RCC 7860 (cell line): Measurements from ENCODE around the gene RTBDN.

Experiments
- DNase-seq: peaks from one replicate; pipeline ENCODE4 v3.0.0-alpha.2; 2015; ENCODE audit warnings: low spot score
- FAIRE-seq: peaks from 2 replicates; lab custom pipeline; 2012; peaks lifted over from hg19 to GRCh38; lab: Jason Lieb, UNC

The RTBDN gene

GRCh38 chr19:12783291-12783848, 51.0 kb downstream of the RTBDN start:
- no peak for FAIRE-seq

GRCh38 chr19:12782424-12783290, 51.7 kb downstream of the RTBDN start:
- DNase-seq (peak; percentile 87), FAIRE-seq (no peak)

More at GRCh38 chr19:12783291-12783848, 51.0 kb downstream of the RTBDN start:
- no peak for DNase-seq

DNA sequence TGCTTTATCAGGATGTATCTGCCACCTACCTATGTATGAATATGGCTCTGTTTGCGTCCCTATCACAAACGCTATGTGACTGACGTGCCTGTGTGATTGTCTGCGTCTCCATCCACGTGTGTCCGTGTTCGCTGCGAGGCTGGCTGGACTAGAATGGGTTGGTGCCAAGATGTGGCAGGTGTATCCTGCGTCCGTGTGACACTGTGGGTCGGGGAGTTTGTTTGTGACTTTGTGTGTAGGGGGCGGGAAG, 52.3 kb downstream of the RTBDN start:
- FAIRE-seq (no peak), DNase-seq (no peak)

DNA sequence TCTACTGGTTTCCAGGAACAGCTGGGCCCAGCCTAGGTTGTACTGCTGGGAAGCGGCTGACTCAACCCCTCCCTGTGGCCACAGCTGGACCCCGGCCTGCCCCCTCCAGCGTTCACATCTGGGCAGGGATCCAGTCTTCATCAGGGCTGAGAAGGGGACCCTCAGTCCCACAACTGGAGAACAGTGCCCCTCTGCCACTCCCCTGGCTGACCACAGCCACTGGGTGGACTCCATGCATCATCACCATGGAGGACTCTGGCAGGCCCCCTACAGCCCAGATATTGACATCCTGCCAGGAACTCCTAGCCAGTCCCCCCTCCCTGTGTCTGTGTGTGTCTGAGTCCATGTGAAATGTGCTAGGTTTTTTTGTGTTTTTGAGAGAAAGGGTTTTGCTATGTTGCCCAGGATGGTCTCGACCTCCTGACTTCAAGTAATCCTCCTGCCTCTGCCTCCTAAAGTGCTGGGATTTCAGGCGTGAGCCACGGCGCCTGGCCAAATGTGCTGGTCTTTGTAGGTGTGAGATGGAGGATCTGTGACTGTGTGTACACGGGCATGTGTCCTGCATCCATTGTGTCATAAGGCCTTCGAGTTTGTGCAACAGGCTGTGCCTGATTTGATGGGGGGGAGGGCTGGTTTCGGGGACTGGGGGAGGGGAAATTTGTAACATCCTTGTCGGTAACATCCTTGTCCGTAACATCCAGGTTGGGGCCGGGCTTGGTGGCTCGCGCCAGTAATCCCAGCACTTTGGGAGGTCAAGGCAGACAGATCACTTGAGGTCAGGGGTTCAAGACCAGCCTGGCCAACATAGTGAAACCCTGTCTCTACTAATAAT, 55.0 kb downstream of the RTBDN start:
- DNase-seq = peak; percentile 70
- peak; percentile 33 for FAIRE-seq

GRCh38 chr19:12778905-12779161, 55.5 kb downstream of the RTBDN start:
- no peak for DNase-seq
- no peak for FAIRE-seq

DNA sequence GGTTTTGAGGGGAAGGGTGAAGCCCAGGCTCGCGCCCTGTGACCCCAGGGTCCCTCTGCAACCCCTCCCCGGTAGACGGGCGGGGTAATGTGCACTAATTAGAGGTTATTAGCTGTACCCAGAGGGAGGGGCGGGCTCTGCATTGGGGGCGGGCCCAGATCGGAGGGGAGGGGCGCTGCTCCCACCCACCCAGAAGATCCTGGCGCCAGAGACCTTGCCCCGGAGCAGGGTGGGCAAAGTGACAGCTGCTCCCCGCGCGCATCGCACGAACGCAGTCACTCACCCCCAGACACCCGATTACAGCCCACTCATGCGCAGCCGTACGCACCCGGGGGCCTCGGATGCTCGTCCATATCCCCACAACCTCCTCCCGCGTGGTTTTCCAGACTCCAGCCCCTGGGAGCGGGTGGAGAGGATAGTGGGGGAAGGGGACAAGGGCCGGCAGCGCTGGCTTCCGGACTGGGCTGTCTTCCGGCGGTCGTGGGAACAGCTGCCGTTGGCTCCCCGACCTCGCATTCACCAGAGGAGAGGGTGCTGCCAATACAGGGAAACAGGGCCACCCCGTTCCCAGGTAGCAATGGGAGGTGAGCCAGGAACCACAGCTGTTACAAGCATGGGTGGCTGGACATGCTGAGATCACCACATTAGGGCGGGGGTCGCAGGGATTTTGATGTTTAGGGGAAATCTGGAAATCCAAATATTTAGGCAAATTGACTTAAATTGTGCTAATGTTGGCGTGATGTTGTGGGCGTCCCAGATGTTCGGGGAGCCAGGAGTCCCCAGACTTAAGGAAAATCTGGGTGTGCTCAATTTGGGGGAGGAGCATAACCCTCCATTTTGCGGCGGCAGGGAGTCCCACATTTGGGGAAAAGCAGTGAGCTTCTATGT, 56.1 kb downstream of the RTBDN start:
- no peak for FAIRE-seq
- DNase-seq = peak; percentile 51

DNA sequence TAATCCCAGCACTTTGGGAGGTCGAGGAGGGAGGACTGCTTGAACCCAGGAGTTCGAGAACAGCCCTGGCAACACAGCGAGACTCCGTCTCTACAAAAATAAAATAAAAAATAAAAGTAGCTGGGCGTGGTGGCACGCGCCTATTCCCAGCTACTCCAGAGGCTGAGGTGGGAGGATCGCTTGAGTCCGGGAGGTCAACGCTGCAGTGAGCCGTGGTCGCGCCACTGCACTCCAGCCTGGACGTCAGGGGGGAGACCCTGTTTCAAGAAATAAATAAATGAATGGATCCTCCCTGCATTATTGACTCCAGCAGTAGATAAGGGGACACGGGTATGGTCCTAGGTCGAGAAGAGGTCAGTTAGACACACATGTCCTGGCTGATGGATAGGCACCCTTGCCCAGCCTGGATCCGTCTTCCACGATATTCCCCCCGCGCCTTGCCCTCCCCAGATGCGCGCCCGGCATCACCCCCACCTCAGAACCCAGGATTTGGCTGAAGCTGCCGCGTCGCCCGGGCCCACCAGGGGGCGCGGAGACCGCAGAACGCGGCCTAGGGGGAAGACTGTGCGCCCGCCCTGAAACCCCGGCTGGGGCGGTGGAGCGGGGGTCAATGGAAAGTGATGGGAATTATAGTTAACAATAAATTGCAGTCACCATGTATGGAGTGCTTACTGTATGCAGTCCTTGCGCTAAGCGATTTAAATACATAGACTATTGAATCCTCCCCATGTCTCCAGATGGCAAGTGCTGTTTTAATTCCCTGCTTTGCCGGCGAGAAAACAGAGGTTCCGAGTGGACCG, 57.0 kb downstream of the RTBDN start:
- DNase-seq (peak; percentile 59), FAIRE-seq (no peak)
